T-helper 17 cell (primary cell): ENCODE results near the gene OSBPL10. TPM values are rescaled to one million over a fixed set of nuclear protein-coding genes. Genes with fewer than 3 reads are reported as not detected.
"Not testable (repeated sequence)": the region's sequence is repeated elsewhere in the genome, so short reads cannot be mapped to it uniquely, and the experiment has no call there.

Source experiments
- ATAC-seq: fragments of 150-1000 bp; cut with Tn5 transposase; 2 replicates; pipeline ENCODE4 v1.10.0; 2021; ENCODE audit warnings: mild to moderate bottlenecking, moderate library complexity
- DNase-seq, 3 donors: peaks; one replicate each; pipeline versions ENCODE4 v3.0.0 to v3.0.0-alpha.2; 2020 to 2021
- H3K9me3 ChIP-seq: one replicate; pipeline ENCODE4 v1.7.0; 2013; ENCODE audit warnings: low read length, mild to moderate bottlenecking; ENCODE audit not compliant: control insufficient read depth, poor library complexity, severe bottlenecking
- H3K27ac Mint-ChIP-seq: one replicate; pipeline ENCODE4 v1.8.0; 2022; ENCODE audit warnings: mild to moderate bottlenecking, moderate library complexity, mixed read lengths
- H3K27me3 Mint-ChIP-seq: one replicate; pipeline ENCODE4 v1.8.0; 2022; ENCODE audit warnings: mixed read lengths
- H3K36me3 Mint-ChIP-seq: one replicate; pipeline ENCODE4 v1.8.0; 2022; ENCODE audit warnings: low read depth, mixed read lengths
- H3K4me1 Mint-ChIP-seq: one replicate; pipeline ENCODE4 v1.8.0; 2022; ENCODE audit warnings: mild to moderate bottlenecking, mixed read lengths
- H3K4me3 Mint-ChIP-seq: one replicate; pipeline ENCODE4 v1.8.0; 2022; ENCODE audit warnings: mild to moderate bottlenecking, moderate library complexity, mixed read lengths
- total RNA-seq, 4 donors: library from RNA in 2 of 4; stranded (reverse) in 2 of 4; gene quantifications; one replicate each; pipeline ENCODE4 v1.2.3 and lab custom pipeline; 2022 to 2026

The OSBPL10 gene
- total RNA-seq, 2 donors from 2014 or later = 8.5 TPM; not detected in 1

DNA sequence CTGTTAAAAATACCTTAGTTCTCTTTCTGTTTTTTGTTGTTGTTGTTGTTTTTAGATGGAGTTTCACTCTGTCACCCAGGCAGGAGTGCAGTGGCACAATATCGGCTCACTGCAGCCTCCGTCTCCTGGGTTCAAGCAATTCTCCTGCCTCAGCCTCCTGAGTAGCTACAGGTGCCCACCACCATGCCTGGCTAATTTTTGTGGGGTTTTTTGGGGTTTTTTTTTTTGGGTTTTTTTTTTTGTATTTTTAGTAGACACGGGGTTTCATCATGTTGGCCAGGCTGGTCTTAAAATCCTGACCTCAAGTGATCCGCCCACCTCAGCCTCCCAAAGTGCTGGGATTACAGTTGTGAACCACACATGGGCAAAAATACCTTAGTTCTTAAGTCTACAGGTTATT is 120.4 kb downstream of the OSBPL10 start:
- not testable (repeated sequence) for H3K4me3 Mint-ChIP-seq

DNA sequence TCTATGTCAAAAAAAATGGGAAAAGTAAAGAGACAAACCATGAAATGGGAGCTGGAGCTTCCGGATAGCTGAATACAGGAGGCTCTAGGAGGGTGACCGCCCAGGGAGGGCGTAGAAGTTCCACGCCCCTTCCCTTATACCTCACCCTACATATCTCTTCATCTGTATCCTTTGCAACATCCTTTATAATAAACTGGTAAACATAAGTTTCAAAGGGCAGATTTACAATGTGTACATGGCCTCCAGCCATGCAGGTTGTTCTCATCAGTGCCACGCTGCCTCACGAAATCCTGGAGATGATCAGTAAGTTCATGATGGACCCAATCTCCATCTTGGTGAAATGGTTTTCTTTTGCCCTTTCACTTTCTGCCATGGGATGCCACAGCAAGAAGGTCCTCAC is 121.8 kb downstream of the OSBPL10 start:
- H3K9me3 ChIP-seq = no peaks in the 10 kb centered on the region
- no peaks in the 10 kb centered on the region for H3K4me1 Mint-ChIP-seq
- peaks cover 2% of the 10 kb centered on the region for H3K36me3 Mint-ChIP-seq
- DNase-seq = no peak
- no peak for ATAC-seq
- no peak overlapping the region for H3K4me3 Mint-ChIP-seq
- H3K27ac Mint-ChIP-seq = no peak overlapping the region
- peaks cover 12% of the 10 kb centered on the region for H3K27me3 Mint-ChIP-seq

More for the DNA sequence above, 120.4 kb downstream of the OSBPL10 start:
- DNase-seq, H3K4me1 Mint-ChIP-seq, H3K9me3 ChIP-seq, ATAC-seq, H3K36me3 Mint-ChIP-seq, H3K27ac Mint-ChIP-seq: not testable (repeated sequence)
- peaks cover 19% of the 10 kb centered on the region for H3K27me3 Mint-ChIP-seq

DNA sequence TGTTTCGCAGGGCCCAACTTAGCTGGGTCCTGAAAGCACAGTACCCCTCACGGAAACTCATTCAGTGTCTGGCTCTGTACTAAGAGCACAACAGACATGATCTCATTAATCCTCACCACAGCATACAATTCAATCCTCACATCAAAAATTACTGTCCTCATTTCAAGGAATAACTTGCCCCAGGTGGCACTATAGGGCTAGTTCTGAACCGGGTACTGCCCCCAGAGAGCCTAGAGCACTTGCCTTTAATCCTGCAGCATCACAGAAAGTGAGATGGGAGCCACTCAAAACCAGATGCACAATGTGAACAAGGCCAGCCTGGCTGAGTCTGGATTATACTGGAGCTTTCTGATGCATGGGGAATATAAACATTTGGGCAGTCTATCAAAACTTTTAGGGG is 122.6 kb downstream of the OSBPL10 start:
- H3K9me3 ChIP-seq = no peaks in the 10 kb centered on the region
- Mint-ChIP-seq H3K36me3 (peaks cover 2% of the 10 kb centered on the region), H3K27ac (no peak overlapping the region), H3K27me3 (peaks cover 11% of the 10 kb centered on the region), H3K4me1 (peaks cover 2% of the 10 kb centered on the region), H3K4me3 (no peak overlapping the region)
- no peak for ATAC-seq
- no peak for DNase-seq

DNA sequence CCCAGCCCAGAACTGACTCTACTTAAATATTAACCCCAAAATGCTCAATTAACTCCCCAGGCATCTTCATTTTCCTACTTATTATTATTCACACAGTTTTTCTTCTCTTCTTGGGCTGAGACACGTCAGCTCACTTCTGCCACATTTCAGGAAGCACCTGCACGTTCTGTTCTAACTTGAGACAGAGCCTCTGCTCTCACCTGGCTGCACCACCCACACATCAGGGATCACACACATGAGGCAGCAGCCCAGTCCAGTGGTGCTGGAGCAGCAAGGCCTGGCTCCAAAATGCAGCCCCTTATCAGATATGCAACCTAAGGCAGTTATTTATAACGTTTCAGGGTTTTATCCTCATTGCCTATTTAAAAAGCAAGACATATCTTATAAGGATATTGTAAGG is 127.5 kb downstream of the OSBPL10 start:
- H3K36me3 Mint-ChIP-seq = no peaks in the 10 kb centered on the region
- no peak for ATAC-seq

DNA sequence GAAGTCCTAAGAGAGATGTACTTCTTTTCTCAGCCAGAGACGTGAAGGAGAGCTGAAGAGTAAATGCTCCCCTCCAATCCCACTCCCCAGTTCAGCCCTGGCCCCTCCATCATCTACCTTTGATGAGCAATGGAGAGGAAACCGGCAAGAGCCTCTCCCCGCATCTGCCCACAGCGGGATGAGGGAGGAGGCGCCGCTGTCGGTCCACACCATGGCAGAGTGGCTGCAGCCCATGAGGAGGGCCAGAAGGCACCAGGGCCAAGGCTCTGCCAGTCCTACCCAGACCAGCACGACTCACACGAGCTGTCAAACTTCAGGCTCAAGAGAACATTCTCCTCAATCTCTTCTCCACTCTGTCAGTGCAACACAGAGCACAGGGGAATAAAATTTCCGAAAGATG is 129.8 kb downstream of the OSBPL10 start:
- Mint-ChIP-seq H3K27ac (no peak overlapping the region), H3K4me1 (peaks cover 4% of the 10 kb centered on the region), H3K4me3 (no peak overlapping the region), H3K36me3 (peaks cover 2% of the 10 kb centered on the region), H3K27me3 (peaks cover 22% of the 10 kb centered on the region)
- H3K9me3 ChIP-seq = no peaks in the 10 kb centered on the region
- ATAC-seq (no peak), DNase-seq (no peak)

More for the DNA sequence above, 127.5 kb downstream of the OSBPL10 start:
- Mint-ChIP-seq H3K27ac (no peak overlapping the region), H3K27me3 (peaks cover 12% of the 10 kb centered on the region), H3K4me3 (no peak overlapping the region), H3K4me1 (peaks cover 2% of the 10 kb centered on the region)
- no peaks in the 10 kb centered on the region for H3K9me3 ChIP-seq
- DNase-seq = no peak

DNA sequence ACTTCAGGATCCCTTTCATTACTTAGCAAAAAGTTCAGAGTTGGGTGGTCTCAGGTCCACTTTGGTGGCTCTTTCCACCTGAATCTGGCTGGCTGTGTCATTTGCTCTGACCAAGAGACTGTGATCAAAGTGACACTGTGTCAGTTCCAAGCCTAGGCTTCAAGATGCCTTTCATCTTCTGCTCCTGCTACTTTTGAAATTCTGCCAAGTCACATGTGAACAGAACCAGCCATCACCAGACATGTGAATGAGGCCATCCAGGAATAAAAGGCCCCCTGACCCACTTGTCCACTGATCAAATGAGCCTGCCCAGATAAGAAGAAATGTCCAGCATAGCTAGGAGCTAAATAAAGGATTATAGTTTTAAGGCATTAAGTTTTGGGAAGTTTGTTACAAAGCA is 132.2 kb downstream of the OSBPL10 start:
- H3K27me3 Mint-ChIP-seq = peaks cover 22% of the 10 kb centered on the region
- peaks cover 4% of the 10 kb centered on the region for H3K4me1 Mint-ChIP-seq
- ATAC-seq (no peak), DNase-seq (no peak)
- H3K9me3 ChIP-seq = no peaks in the 10 kb centered on the region
- H3K4me3 Mint-ChIP-seq = no peak overlapping the region
- H3K27ac Mint-ChIP-seq = no peak overlapping the region
- H3K36me3 Mint-ChIP-seq = peaks cover 2% of the 10 kb centered on the region

DNA sequence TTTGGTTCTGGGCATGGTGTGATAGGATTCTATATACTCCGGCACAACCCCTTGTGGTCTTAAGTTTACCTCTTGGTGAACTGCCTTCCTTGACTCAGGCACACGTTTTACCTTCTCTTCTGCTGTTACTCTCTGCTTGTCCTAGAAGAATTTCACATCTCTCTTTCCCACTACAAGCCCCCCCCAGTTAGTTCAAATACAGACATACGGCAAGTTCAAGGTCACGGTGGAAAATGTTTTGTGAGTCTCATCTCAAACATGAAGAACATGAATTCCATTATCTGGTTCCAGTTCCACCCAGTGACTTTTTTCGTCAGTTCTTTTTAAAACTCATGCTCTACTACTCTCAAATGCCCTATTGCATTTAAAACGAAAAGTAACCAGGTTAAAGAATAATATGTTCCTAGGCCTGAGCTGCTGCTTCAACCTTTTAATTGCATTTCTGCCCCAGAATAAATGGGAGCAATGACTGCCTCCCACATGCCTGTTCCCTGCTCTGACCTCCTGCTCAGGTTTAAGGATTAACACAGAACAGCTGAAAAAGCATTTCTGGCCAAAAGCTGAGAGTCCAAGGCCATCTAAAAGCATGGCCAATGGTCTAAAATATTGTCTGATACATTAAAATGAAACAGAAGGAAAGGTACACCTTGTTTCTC is 132.8 kb downstream of the OSBPL10 start:
- no peaks in the 10 kb centered on the region for H3K9me3 ChIP-seq
- no peak for ATAC-seq
- Mint-ChIP-seq H3K27ac (no peak overlapping the region), H3K4me1 (peaks cover 2% of the 10 kb centered on the region), H3K4me3 (no peak overlapping the region), H3K27me3 (peaks cover 21% of the 10 kb centered on the region), H3K36me3 (peaks cover 2% of the 10 kb centered on the region)
- no peak for DNase-seq

DNA sequence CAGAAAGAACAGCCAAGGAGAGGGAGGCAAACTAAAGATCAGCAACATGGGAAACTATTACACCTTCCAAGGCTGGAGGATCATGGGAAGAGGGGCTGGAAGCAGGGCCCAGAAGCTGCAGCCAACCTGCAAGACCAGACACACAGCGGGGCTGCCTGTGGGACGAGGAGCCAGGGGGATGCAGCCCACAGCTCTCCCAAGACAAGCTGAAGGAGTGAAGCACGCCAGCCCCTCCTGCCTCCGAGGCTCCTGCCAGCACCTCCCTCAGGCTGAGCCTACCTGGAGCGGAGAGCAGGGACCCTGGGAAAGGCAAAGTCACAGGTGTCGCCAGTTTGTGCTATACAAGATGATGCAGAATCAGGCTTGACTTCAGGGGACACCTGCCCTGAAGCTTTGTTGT is 133.3 kb downstream of the OSBPL10 start:
- H3K4me3 Mint-ChIP-seq = no peak overlapping the region
- peaks cover 16% of the 10 kb centered on the region for H3K27me3 Mint-ChIP-seq
- DNase-seq = no peak
- H3K4me1 Mint-ChIP-seq = peaks cover 2% of the 10 kb centered on the region
- H3K9me3 ChIP-seq = no peaks in the 10 kb centered on the region
- peaks cover 2% of the 10 kb centered on the region for H3K36me3 Mint-ChIP-seq
- no peak overlapping the region for H3K27ac Mint-ChIP-seq
- ATAC-seq = no peak

DNA sequence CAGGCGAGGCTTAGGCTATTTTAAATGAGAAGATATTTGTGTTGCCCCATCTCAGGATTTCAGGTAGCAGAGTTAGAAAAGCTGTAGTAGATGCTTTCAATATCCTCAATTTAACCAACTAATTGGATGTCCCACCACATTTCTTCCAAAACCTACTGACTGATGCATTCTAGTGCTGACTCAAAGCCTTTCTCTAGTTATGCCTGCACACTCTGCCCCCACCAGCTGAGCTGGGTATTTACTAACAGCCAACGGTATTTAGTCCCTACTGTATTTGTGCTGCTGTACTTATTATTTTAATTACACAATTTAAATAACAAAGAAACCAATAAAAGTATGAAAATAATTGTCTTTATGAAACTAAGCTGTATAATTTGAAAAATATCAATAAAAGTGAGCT is 139.5 kb downstream of the OSBPL10 start:
- H3K4me3 Mint-ChIP-seq = no peak overlapping the region
- H3K36me3 Mint-ChIP-seq = no peaks in the 10 kb centered on the region
- H3K9me3 ChIP-seq = no peaks in the 10 kb centered on the region
- no peaks in the 10 kb centered on the region for H3K4me1 Mint-ChIP-seq
- no peak overlapping the region for H3K27ac Mint-ChIP-seq
- DNase-seq (no peak), ATAC-seq (no peak)
- peaks cover under 1% of the 10 kb centered on the region for H3K27me3 Mint-ChIP-seq

DNA sequence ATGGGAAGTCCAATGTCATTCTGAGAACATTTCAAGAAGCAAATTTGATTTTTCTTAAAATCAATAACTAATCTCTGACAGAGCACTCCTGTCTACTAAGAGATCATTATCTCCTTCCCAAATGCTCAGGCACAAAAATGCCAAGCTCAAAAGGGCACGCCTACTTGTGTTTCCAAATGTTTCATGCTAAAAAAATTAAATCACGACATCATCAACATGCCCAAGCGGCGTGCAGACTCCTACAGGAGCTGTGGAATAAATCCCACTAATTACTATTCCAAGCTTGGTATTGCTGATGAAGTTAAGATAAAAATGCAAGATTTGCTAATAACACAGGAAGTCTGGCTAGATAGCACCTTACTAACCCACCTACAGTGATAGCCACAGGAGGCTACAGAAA is 140.8 kb downstream of the OSBPL10 start:
- DNase-seq (no peak), ATAC-seq (no peak)
- no peak overlapping the region for H3K27ac Mint-ChIP-seq
- H3K4me1 Mint-ChIP-seq = no peaks in the 10 kb centered on the region
- no peaks in the 10 kb centered on the region for H3K9me3 ChIP-seq
- peaks cover 4% of the 10 kb centered on the region for H3K27me3 Mint-ChIP-seq
- H3K36me3 Mint-ChIP-seq = no peaks in the 10 kb centered on the region
- H3K4me3 Mint-ChIP-seq = no peak overlapping the region

DNA sequence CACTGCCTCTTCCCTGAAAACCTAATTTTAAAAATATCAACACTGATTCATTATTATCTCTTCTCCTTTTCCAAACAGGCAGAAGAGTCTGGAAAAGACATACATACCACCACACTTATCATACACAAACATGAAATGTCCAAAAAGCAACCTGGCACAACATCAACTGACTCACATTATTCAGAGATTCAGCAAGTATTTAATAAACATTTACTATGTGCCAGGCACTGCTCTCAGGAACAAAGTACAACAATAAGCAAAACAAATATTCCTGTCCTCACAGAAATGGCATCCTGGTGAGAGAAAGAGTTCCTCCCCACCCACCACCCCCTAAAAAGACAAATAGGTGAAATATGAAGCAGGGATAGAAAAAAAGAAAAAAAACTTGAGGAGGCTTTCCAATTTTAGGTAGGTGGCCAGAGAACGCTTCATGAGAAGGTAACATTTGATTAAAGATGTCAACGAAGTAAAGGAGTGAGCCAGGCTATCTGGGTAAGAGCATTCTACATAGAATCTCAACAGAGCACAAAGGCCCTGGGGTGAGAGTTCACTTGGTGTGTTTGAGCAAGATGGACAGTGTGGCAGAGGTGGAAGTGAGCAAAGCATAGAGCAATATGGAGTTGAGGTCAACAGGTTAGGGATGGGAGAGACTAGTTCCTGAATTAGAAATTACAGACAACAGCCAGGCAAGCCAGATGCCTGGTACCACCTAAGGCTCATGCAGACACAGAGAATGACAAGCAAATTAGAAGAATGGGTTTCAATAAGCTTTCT is 141.7 kb downstream of the OSBPL10 start:
- no peak for DNase-seq
- Mint-ChIP-seq H3K27me3 (peaks cover 4% of the 10 kb centered on the region), H3K27ac (no peak overlapping the region), H3K4me1 (no peaks in the 10 kb centered on the region), H3K4me3 (no peak overlapping the region), H3K36me3 (no peaks in the 10 kb centered on the region)
- H3K9me3 ChIP-seq = no peaks in the 10 kb centered on the region
- ATAC-seq = no peak

DNA sequence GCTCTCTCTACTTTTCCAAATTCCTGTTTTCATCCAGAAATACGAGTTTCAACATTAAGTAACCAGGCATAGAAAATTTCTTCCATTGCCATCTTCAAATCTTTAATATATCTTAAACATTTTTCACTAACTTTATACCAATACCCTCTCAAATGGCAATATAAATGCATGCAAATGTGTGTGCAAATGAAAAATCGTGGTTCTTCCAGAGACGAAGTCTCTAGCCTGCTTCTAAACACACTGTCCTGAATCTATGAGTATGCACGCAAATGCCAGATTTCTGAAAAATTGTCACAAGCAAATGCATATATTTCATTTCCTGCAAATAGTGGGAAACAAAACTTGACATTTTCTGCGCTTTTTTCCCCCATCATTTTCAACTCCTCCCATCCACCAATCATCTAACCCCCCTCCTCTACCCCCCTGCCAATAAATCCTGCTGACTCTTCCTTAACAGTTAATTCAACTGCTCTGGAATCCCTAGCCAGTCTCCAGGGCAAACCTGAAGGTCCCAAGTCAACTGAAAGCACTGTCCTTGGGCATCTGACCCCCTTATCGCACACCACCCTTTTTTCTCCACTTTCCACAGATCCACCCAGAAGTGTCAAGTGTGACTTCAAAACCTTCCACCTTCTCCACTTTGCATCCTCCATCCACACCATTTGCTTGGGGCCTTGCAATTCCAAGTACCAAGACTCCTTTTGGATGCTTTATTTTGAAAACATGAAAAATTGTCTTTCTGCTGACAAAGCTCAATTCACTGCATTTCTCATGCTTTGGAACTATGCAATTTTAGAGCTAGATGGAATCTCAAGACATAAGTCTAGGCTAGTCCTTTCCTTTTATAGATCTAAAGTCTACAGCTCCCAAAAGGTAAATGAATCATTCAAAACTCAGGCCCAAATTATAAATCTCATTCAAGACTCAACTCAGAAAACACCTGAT is 144.7 kb downstream of the OSBPL10 start:
- no peak overlapping the region for H3K27ac Mint-ChIP-seq
- ATAC-seq = no peak
- H3K27me3 Mint-ChIP-seq = peaks cover 14% of the 10 kb centered on the region
- H3K4me3 Mint-ChIP-seq = no peak overlapping the region
- H3K9me3 ChIP-seq = no peaks in the 10 kb centered on the region
- H3K4me1 Mint-ChIP-seq = no peaks in the 10 kb centered on the region
- H3K36me3 Mint-ChIP-seq = no peaks in the 10 kb centered on the region
- no peak for DNase-seq
